Measurements from ENCODE around the gene EHMT2. TPM values are rescaled to one million over a fixed set of nuclear protein-coding genes. Genes with fewer than 3 reads are reported as not detected.
A peak's percentile ranks its signal among the peaks of the same experiment; 100 is the strongest.

Gene EHMT2
- polyA plus RNA-seq (17.6 to 26.5 TPM (median 17.7 TPM) in 3 replicates), polyA minus RNA-seq (37.6 to 74.9 TPM (median 41.4 TPM) in 3 replicates)
- 6.1 TPM for polyA plus RNA-seq (2011; ENCODE audit: low read depth)
- polyA plus RNA-seq (2011; cell fraction: cytosol; rRNA removed): 11.6 and 20.2 TPM in 2 replicates
- polyA plus RNA-seq (2011; cell fraction: nucleus; rRNA removed): 33.0 and 40.7 TPM in 2 replicates
- 13.7 and 26.0 TPM in 2 replicates for polyA plus RNA-seq (2012; ENCODE audit: low replicate concordance)
- 27.2 TPM for polyA minus RNA-seq (2011; cell fraction: cytosol; rRNA and poly(A)+ RNA removed)
- 18.8 and 20.5 TPM in 2 replicates for polyA minus RNA-seq (2011; cell fraction: nucleus; rRNA and poly(A)+ RNA removed)

- dilution Hi-C loops (cut with MboI; ENCODE audit: extremely low pct_ligation_motif_present, low sequenced_read_pairs): no loop called here
- no peak for TF ChIP-seq EZH2 (IDR thresholded peaks at IDR 0.05; ENCODE audit: low read length)
- TF ChIP-seq, protein P1, sequence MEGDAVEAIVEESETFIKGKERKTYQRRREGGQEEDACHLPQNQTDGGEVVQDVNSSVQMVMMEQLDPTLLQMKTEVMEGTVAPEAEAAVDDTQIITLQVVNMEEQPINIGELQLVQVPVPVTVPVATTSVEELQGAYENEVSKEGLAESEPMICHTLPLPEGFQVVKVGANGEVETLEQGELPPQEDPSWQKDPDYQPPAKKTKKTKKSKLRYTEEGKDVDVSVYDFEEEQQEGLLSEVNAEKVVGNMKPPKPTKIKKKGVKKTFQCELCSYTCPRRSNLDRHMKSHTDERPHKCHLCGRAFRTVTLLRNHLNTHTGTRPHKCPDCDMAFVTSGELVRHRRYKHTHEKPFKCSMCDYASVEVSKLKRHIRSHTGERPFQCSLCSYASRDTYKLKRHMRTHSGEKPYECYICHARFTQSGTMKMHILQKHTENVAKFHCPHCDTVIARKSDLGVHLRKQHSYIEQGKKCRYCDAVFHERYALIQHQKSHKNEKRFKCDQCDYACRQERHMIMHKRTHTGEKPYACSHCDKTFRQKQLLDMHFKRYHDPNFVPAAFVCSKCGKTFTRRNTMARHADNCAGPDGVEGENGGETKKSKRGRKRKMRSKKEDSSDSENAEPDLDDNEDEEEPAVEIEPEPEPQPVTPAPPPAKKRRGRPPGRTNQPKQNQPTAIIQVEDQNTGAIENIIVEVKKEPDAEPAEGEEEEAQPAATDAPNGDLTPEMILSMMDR (optimal IDR thresholded peaks at IDR 0.05 in 1 of 3, IDR thresholded peaks at IDR 0.05 in 1 of 3, conservative IDR thresholded peaks at IDR 0.05 in 1 of 3; ENCODE audit: extremely low read depth in 1 of 3, insufficient read depth in 2 of 3, low read length in 3 of 3): no peak
- Histone ChIP-seq H3K27me3 (ENCODE audit: control insufficient read depth, extremely low read depth, insufficient read depth, low read length) (no peaks in the 10 kb centered on the region), H3K27ac (ENCODE audit: control insufficient read depth, insufficient read depth, low read length) (peak within 1 kb of the TSS; percentile 74), H3K4me2 (ENCODE audit: control insufficient read depth, extremely low read depth, insufficient read depth, low read depth, low read length) (peak within 1 kb of the TSS; percentile 95), H3K9me1 (ENCODE audit: control insufficient read depth, extremely low read depth, insufficient read depth, low read length) (no peaks in the 10 kb centered on the region), H4K20me1 (ENCODE audit: control insufficient read depth, extremely low read depth, insufficient read depth, low read length) (no peaks in the 10 kb centered on the region), H3K79me2 (ENCODE audit: control insufficient read depth, insufficient read depth, low read length) (no peaks in the 10 kb centered on the region), H3K36me3 (ENCODE audit: control insufficient read depth in 2 of 2, extremely low read depth in 1 of 2, insufficient read depth in 2 of 2, low read length in 2 of 2) (peaks cover 5% of the 10 kb centered on the region in 2 experiments), H3K9ac (ENCODE audit: control insufficient read depth, extremely low read depth, insufficient read depth, low read length) (peak within 1 kb of the TSS; percentile 80), H3K9me3 (ENCODE audit: control insufficient read depth, low read depth, low read length) (no peaks in the 10 kb centered on the region), H3K4me1 (ENCODE audit: control insufficient read depth, extremely low read depth, insufficient read depth, low read length) (peaks cover 13% of the 10 kb centered on the region), H3K4me3 (ENCODE audit: control insufficient read depth in 2 of 3, extremely low read depth in 1 of 3, insufficient read depth in 2 of 3, low read depth in 1 of 3, low read length in 3 of 3) (peak within 1 kb of the TSS; percentile 83 to 88 (median 85)), H2AFZ (ENCODE audit: control insufficient read depth, low read length) (peak within 1 kb of the TSS; percentile 89)
- DNase-seq (ENCODE audit: low read depth, low spot score) (no peak), FAIRE-seq (no peak)
These were observed at the start of gene EHMT2 for GRCh38 chr6:31897612-31898382. TSS of gene EHMT2 (minus strand) at chr6:31897698. CDS start at chr6:31897677, 21 bp downstream.

GRCh38 chr6:31947070-31947675 lies 49.7 kb upstream of the EHMT2 start:
- Histone ChIP-seq H3K9me1 (ENCODE audit: control insufficient read depth, extremely low read depth, insufficient read depth, low read length) (no peaks in the 10 kb centered on the region), H3K27ac (ENCODE audit: control insufficient read depth, insufficient read depth, low read length) (no peak overlapping the region), H3K4me2 (ENCODE audit: control insufficient read depth, extremely low read depth, insufficient read depth, low read depth, low read length) (no peak overlapping the region), H3K9me3 (ENCODE audit: control insufficient read depth, low read depth, low read length) (no peaks in the 10 kb centered on the region), H3K9ac (ENCODE audit: control insufficient read depth, extremely low read depth, insufficient read depth, low read length) (no peak overlapping the region), H3K4me3 (ENCODE audit: control insufficient read depth in 2 of 3, extremely low read depth in 1 of 3, insufficient read depth in 2 of 3, low read depth in 1 of 3, low read length in 3 of 3) (no peak overlapping the region), H3K36me3 (ENCODE audit: control insufficient read depth in 2 of 2, extremely low read depth in 1 of 2, insufficient read depth in 2 of 2, low read length in 2 of 2) (peaks cover 8 to 9% of the 10 kb centered on the region in 2 experiments), H4K20me1 (ENCODE audit: control insufficient read depth, extremely low read depth, insufficient read depth, low read length) (no peaks in the 10 kb centered on the region), H2AFZ (ENCODE audit: control insufficient read depth, low read length) (no peak overlapping the region), H3K27me3 (ENCODE audit: control insufficient read depth, extremely low read depth, insufficient read depth, low read length) (peaks cover 8% of the 10 kb centered on the region), H3K79me2 (ENCODE audit: control insufficient read depth, insufficient read depth, low read length) (no peaks in the 10 kb centered on the region), H3K4me1 (ENCODE audit: control insufficient read depth, extremely low read depth, insufficient read depth, low read length) (peaks cover 21% of the 10 kb centered on the region)
- FAIRE-seq (no peak), DNase-seq (ENCODE audit: low read depth, low spot score) (no peak)
- dilution Hi-C loops (cut with MboI; ENCODE audit: extremely low pct_ligation_motif_present, low sequenced_read_pairs): no loop called here
- TF ChIP-seq, protein P1 (optimal IDR thresholded peaks at IDR 0.05 in 1 of 3, IDR thresholded peaks at IDR 0.05 in 1 of 3, conservative IDR thresholded peaks at IDR 0.05 in 1 of 3; ENCODE audit: extremely low read depth in 1 of 3, insufficient read depth in 2 of 3, low read length in 3 of 3): no peak
- TF ChIP-seq EZH2 (IDR thresholded peaks at IDR 0.05; ENCODE audit: low read length): no peak
